HepG2 (cell line): ENCODE data around the gene LMCD1. TPM values are rescaled to one million over a fixed set of nuclear protein-coding genes. Genes with fewer than 3 reads are reported as not detected.

Source experiments
- ATAC-seq: fragments of 200-7000 bp; cut with Tn5 transposase; 3 replicates; pipeline ENCODE4 v1.9.1; 2020; ENCODE audit warnings: mild to moderate bottlenecking, moderate library complexity
- BruUV-seq: library from RNA; stranded (reverse); fragments of 400-500 nt; replicated peaks from 2 replicates; lab custom pipeline; 2021; lab: Mats Ljungman, UMichigan
- CTCF ChIA-PET: fragments of 300-600 bp; formaldehyde crosslinking; extraction: SDS; loops from one replicate; lab custom pipeline; 2021; ENCODE audit warnings: low total read pairs, inconsistent platforms, low intra/inter-chr PET ratio; lab: Yijun Ruan, JAX
- POLR2A ChIA-PET: fragments of 350-600 bp; sonication (Branson Sonifier 250); formaldehyde crosslinking; loops from one replicate; lab custom pipeline; 2020; ENCODE audit warnings: antibody characterized with exemption, inconsistent platforms; lab: Yijun Ruan, JAX
- DNase-seq: peaks from one replicate; pipeline ENCODE4 v3.0.0-alpha.2; 2015; ENCODE audit warnings: low spot score
- FAIRE-seq: peaks from 3 replicates; lab custom pipeline; 2011; peaks lifted over from hg19 to GRCh38; lab: Jason Lieb, UNC
- H2AFZ ChIP-seq: one replicate; pipeline ENCODE4 v1.6.1; 2011; ENCODE audit warnings: low read length, inconsistent platforms
- H3K27ac ChIP-seq: fragments of 300-600 bp; 3 replicates; pipeline ENCODE4 v1.8.0; 2011; ENCODE audit warnings: mixed run types, mild to moderate bottlenecking, mixed read lengths, low read length, inconsistent platforms; ENCODE audit not compliant: insufficient read depth; ENCODE audit errors: extremely low read length
- H3K27me3 ChIP-seq, 2 experiments: fragments of 200-600 bp in 1 of 2; 2 replicates in 1 of 2; 3 replicates in 1 of 2; pipeline versions ENCODE4 v1.6.0 to v1.8.0; 2011; ENCODE audit warnings: low read length in 2 of 2, mild to moderate bottlenecking in 2 of 2, moderate library complexity in 2 of 2, inconsistent platforms in 1 of 2; ENCODE audit not compliant: insufficient read depth in 2 of 2, control insufficient read depth in 1 of 2
- H3K36me3 ChIP-seq, 2 experiments: fragments of 200-600 bp in 1 of 2; replicated peaks in 1 of 2; 2 replicates in 1 of 2; 3 replicates in 1 of 2; pipeline versions ENCODE4 v1.5.1 to v1.8.0; 2011; ENCODE audit warnings: low read length in 2 of 2, inconsistent platforms in 1 of 2; ENCODE audit not compliant: insufficient read depth in 2 of 2, control insufficient read depth in 1 of 2
- H3K4me1 ChIP-seq: 2 replicates; pipeline ENCODE4 v1.5.1; 2012; ENCODE audit warnings: low read length, inconsistent platforms; ENCODE audit not compliant: insufficient read depth
- H3K4me2 ChIP-seq: 2 replicates; pipeline ENCODE4 v1.6.0; 2011; ENCODE audit warnings: low read depth, low read length, inconsistent platforms
- H3K4me3 ChIP-seq, 3 experiments: fragments of 200-600 bp in 1 of 3; sonication (generic), shearing (Covaris generic) in 1 of 3; replicated peaks in 1 of 3; 2 replicates each; pipeline ENCODE4 v1.5.1; 2011 to 2016; ENCODE audit warnings: low read length in 3 of 3, inconsistent platforms in 2 of 3, low read depth in 2 of 3, mild to moderate bottlenecking in 2 of 3, control low read depth in 1 of 3, mixed read lengths in 1 of 3; ENCODE audit not compliant: insufficient read depth in 1 of 3
- H3K79me2 ChIP-seq: one replicate; pipeline ENCODE4 v1.6.1; 2011; ENCODE audit warnings: low read length, inconsistent platforms; ENCODE audit not compliant: insufficient read depth
- H3K9ac ChIP-seq: 2 replicates; pipeline ENCODE4 v1.6.0; 2011; ENCODE audit warnings: mild to moderate bottlenecking, low read depth, low read length, inconsistent platforms; ENCODE audit not compliant: insufficient read depth
- H3K9me3 ChIP-seq: 2 replicates; pipeline ENCODE4 v1.5.1; 2012; ENCODE audit warnings: mild to moderate bottlenecking, low read length
- H4K20me1 ChIP-seq: 2 replicates; pipeline ENCODE4 v1.6.0; 2011; ENCODE audit warnings: inconsistent platforms, mild to moderate bottlenecking, low read length, moderate library complexity; ENCODE audit not compliant: insufficient read depth
- DNMT1 ChIP-seq: sonication (generic); formaldehyde crosslinking; IDR thresholded peaks from 2 replicates; pipeline ENCODE4 v1.5.1; 2020; ENCODE audit warnings: mild to moderate bottlenecking, missing genetic modification reagents
- ZNF20 ChIP-seq: sonication (generic); formaldehyde crosslinking; IDR thresholded peaks from 2 replicates; pipeline ENCODE4 v1.4.0; 2020; ENCODE audit warnings: mild to moderate bottlenecking, moderate library complexity, missing genetic modification reagents
- ZNF749 ChIP-seq: sonication (generic); formaldehyde crosslinking; IDR thresholded peaks from 2 replicates; pipeline ENCODE4 v1.8.0; 2022; ENCODE audit warnings: mild to moderate bottlenecking, missing genetic modification reagents, moderate library complexity, borderline replicate concordance
- WGBS: methylation state at CpG from one replicate; pipeline ENCODE4 v1.1.6; 2017; ENCODE audit warnings: low lambda C conversion rate; 5-methylcytosine and 5-hydroxymethylcytosine counted together
- in situ Hi-C: cut with HindIII; loops from 2 replicates; pipeline ENCODE4 v1.10.0; 2017; ENCODE audit warnings: low pct_unique_long_range_greater_than_20kb; ENCODE audit not compliant: extremely low pct_ligation_motif_present
- intact Hi-C: fragments of 100-400 bp; cut with micrococcal nuclease; formaldehyde crosslinking; loops from one replicate; pipeline ENCODE4 v1.10.0; 2022; ENCODE audit not compliant: unreplicated experiment
- polyA plus RNA-seq, 8 experiments: library from polyadenylated mRNA; depleted of rRNA in 3 of 8; stranded (reverse) in 7 of 8; unstranded in 1 of 8; fragments of >200 nt; fragmentation: Illumina TruSeq in 4 of 8; extraction: Trizol in 4 of 8; gene quantifications; 2 replicates each; pipeline versions ENCODE4 v1.2.1 to v1.2.3, GENCODE V29; 2011 to 2016; ENCODE audit warnings: low read depth in 4 of 8, missing spikeins in 1 of 8, mixed read lengths in 1 of 8; ENCODE audit not compliant: insufficient read depth in 1 of 8
- total RNA-seq, 5 experiments: library from RNA; depleted of rRNA; stranded (reverse); fragments of >200 nt; fragmentation: Illumina TruSeq; extraction: Trizol; gene quantifications; 2 replicates each; pipeline ENCODE4 v1.2.3, GENCODE V29; 2016; ENCODE audit warnings: low read depth in 1 of 5
- TF ChIP-seq, protein P1 (sequence below): sonication (generic); formaldehyde crosslinking; IDR thresholded peaks from 2 replicates; pipeline ENCODE4 v1.4.0; 2020; ENCODE audit warnings: missing genetic modification reagents
- TF ChIP-seq, protein P2 (sequence below): sonication (generic); formaldehyde crosslinking; IDR thresholded peaks from 2 replicates; pipeline ENCODE4 v1.5.1; 2020; ENCODE audit warnings: missing genetic modification reagents, mild to moderate bottlenecking, borderline replicate concordance
- TF ChIP-seq, protein P3 (sequence below): sonication (generic); formaldehyde crosslinking; IDR thresholded peaks from 2 replicates; pipeline ENCODE4 v1.8.0; 2022; ENCODE audit warnings: missing genetic modification reagents, low read depth, mild to moderate bottlenecking, borderline replicate concordance

Gene LMCD1
- total and polyA plus RNA-seq, 2 of the 13 experiments (the other 11 are each of a cell fraction or from before 2014, with no cell fraction given) = 6.2 to 7.1 TPM

- TF ChIP-seq, protein P1, sequence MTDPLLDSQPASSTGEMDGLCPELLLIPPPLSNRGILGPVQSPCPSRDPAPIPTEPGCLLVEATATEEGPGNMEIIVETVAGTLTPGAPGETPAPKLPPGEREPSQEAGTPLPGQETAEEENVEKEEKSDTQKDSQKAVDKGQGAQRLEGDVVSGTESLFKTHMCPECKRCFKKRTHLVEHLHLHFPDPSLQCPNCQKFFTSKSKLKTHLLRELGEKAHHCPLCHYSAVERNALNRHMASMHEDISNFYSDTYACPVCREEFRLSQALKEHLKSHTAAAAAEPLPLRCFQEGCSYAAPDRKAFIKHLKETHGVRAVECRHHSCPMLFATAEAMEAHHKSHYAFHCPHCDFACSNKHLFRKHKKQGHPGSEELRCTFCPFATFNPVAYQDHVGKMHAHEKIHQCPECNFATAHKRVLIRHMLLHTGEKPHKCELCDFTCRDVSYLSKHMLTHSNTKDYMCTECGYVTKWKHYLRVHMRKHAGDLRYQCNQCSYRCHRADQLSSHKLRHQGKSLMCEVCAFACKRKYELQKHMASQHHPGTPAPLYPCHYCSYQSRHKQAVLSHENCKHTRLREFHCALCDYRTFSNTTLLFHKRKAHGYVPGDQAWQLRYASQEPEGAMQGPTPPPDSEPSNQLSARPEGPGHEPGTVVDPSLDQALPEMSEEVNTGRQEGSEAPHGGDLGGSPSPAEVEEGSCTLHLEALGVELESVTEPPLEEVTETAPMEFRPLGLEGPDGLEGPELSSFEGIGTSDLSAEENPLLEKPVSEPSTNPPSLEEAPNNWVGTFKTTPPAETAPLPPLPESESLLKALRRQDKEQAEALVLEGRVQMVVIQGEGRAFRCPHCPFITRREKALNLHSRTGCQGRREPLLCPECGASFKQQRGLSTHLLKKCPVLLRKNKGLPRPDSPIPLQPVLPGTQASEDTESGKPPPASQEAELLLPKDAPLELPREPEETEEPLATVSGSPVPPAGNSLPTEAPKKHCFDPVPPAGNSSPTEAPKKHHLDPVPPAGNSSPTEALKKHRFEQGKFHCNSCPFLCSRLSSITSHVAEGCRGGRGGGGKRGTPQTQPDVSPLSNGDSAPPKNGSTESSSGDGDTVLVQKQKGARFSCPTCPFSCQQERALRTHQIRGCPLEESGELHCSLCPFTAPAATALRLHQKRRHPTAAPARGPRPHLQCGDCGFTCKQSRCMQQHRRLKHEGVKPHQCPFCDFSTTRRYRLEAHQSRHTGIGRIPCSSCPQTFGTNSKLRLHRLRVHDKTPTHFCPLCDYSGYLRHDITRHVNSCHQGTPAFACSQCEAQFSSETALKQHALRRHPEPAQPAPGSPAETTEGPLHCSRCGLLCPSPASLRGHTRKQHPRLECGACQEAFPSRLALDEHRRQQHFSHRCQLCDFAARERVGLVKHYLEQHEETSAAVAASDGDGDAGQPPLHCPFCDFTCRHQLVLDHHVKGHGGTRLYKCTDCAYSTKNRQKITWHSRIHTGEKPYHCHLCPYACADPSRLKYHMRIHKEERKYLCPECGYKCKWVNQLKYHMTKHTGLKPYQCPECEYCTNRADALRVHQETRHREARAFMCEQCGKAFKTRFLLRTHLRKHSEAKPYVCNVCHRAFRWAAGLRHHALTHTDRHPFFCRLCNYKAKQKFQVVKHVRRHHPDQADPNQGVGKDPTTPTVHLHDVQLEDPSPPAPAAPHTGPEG (CRISPR knock-in tag) = no peak
- no peak for TF ChIP-seq ZNF20 (CRISPR knock-in tag)
- TF ChIP-seq, all 625 proteins: peak for 0
These were observed 117.9 kb downstream of the LMCD1 start (continued) for GRCh38 chr3:8619548-8619947.

GRCh38 chr3:8621141-8621540 is 119.5 kb downstream of the LMCD1 start:
- Histone ChIP-seq H3K27me3 (no peaks in the 10 kb centered on the region), H3K27ac (no peak overlapping the region), H3K9ac (no peak overlapping the region), H3K4me2 (no peak overlapping the region), H3K79me2 (no peaks in the 10 kb centered on the region), H4K20me1 (no peaks in the 10 kb centered on the region), H3K36me3 (peaks cover 13 to 69% of the 10 kb centered on the region in 2 experiments), H3K9me3 (no peaks in the 10 kb centered on the region), H2AFZ (no peak overlapping the region), H3K4me3 (no peak overlapping the region), H3K4me1 (0 out of 2 replicates have a peak, but pooled peaks cover 4% of the 10 kb centered on the region)
- no peak for ATAC-seq
- 100% methylated on average over 3 of the region's 3 CpGs for WGBS
- intact Hi-C loops = loop anchor here (5.0 kb wide), 1 partner anchor 294 kb away; no protein-coding TSS in a partner anchor
- BruUV-seq = no TSS peak
- no peak for DNase-seq
- in situ Hi-C loops = loop anchor here (5.0 kb wide), 1 partner anchor 179 kb away; no protein-coding TSS in a partner anchor
- ChIA-PET POLR2A (no interaction called here), CTCF (interaction anchor here (3.0 kb wide), 1 partner anchor 179 kb away, joined by 46 read pairs; no protein-coding TSS in a partner anchor)
- no peak for FAIRE-seq
- TF ChIP-seq, protein P2, sequence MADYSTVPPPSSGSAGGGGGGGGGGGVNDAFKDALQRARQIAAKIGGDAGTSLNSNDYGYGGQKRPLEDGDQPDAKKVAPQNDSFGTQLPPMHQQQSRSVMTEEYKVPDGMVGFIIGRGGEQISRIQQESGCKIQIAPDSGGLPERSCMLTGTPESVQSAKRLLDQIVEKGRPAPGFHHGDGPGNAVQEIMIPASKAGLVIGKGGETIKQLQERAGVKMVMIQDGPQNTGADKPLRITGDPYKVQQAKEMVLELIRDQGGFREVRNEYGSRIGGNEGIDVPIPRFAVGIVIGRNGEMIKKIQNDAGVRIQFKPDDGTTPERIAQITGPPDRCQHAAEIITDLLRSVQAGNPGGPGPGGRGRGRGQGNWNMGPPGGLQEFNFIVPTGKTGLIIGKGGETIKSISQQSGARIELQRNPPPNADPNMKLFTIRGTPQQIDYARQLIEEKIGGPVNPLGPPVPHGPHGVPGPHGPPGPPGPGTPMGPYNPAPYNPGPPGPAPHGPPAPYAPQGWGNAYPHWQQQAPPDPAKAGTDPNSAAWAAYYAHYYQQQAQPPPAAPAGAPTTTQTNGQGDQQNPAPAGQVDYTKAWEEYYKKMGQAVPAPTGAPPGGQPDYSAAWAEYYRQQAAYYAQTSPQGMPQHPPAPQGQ = no peak
- TF ChIP-seq ZNF749 (CRISPR knock-in tag) (no peak), DNMT1 (no peak)
- TF ChIP-seq, protein P3, sequence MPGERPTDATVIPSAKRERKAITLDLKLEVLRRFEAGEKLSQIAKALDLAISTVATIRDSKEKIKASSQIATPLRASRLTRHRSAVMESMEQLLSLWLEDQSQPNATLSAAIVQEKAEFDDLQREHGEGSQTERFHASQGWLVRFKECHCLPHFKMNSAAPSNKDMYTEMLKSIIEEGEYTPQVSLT (CRISPR knock-in tag) = no peak
